HG03064 (cell line): ENCODE results near the gene PDGFRB.

Experiments
- ATAC-seq: cut with Tn5 transposase; IDR thresholded peaks from one replicate; pipeline ENCODE4 v1.9.1; 2021; ENCODE audit warnings: low read depth; ENCODE audit not compliant: unreplicated experiment

PDGFRB gene

GRCh38 chr5:150155258-150156026 is at the start of gene PDGFRB:
PDGFRB (minus strand) TSS chr5:150155845; CDS start chr5:150137047, 18,798 bp downstream.
- no peak for ATAC-seq

- no peak for ATAC-seq
Measured at GRCh38 chr5:150204590-150204960, 48.9 kb upstream of the PDGFRB start.

- ATAC-seq: no peak
Measured at GRCh38 chr5:150203832-150204589, 48.4 kb upstream of the PDGFRB start.

- ATAC-seq: no peak
Measured at GRCh38 chr5:150202501-150202900, 46.9 kb upstream of the PDGFRB start.

- ATAC-seq: no peak
Measured at GRCh38 chr5:150197476-150197875, 41.8 kb upstream of the PDGFRB start.

- ATAC-seq: no peak
Measured at GRCh38 chr5:150196986-150197385, 41.3 kb upstream of the PDGFRB start.

- ATAC-seq: no peak
Measured at GRCh38 chr5:150196514-150196913, 40.9 kb upstream of the PDGFRB start.

- no peak for ATAC-seq
Measured at GRCh38 chr5:150195736-150196485, 40.3 kb upstream of the PDGFRB start.

GRCh38 chr5:150192462-150192861 is 36.8 kb upstream of the PDGFRB start:
- ATAC-seq: no peak

- ATAC-seq: no peak
Measured at GRCh38 chr5:150190987-150191386, 35.3 kb upstream of the PDGFRB start.

GRCh38 chr5:150190503-150190979 is 34.9 kb upstream of the PDGFRB start:
- ATAC-seq: no peak

- ATAC-seq: no peak
Measured at GRCh38 chr5:150189728-150190502, 34.3 kb upstream of the PDGFRB start, which contains the start of gene SLC6A7. SLC6A7 (plus strand) TSS chr5:150190062; CDS start chr5:150190328, 266 bp downstream.

- no peak for ATAC-seq
Measured at GRCh38 chr5:150189326-150189725, 33.7 kb upstream of the PDGFRB start.

- ATAC-seq: no peak
Measured at GRCh38 chr5:150188146-150188842, 32.6 kb upstream of the PDGFRB start.

GRCh38 chr5:150186897-150187296 is 31.3 kb upstream of the PDGFRB start:
- ATAC-seq: no peak

GRCh38 chr5:150186137-150186536 is 30.5 kb upstream of the PDGFRB start:
- no peak for ATAC-seq

GRCh38 chr5:150184990-150185912 is 29.6 kb upstream of the PDGFRB start:
- ATAC-seq: no peak

GRCh38 chr5:150184006-150184405 is 28.4 kb upstream of the PDGFRB start:
- ATAC-seq: no peak

GRCh38 chr5:150183436-150183835 is 27.8 kb upstream of the PDGFRB start:
- ATAC-seq: no peak
